RWPE2 (cell line): ENCODE data around the gene ZFP37.

ENCODE experiments used
- ATAC-seq: fragments of 200-7000 bp; cut with Tn5 transposase; 3 replicates; pipeline ENCODE4 v1.9.1; 2021; ENCODE audit warnings: low read depth
- DNase-seq: peaks from one replicate; pipeline ENCODE4 v3.0.0-alpha.2; 2020; ENCODE audit warnings: low spot score
- H3K27ac ChIP-seq: fragments of 450-650 bp; 2 replicates; pipeline ENCODE4 v1.5.1; 2017; ENCODE audit warnings: mild to moderate bottlenecking; ENCODE audit not compliant: poor library complexity, severe bottlenecking
- H3K27me3 ChIP-seq: fragments of 250-450 bp; sonication (Bioruptor Pico); 2 replicates; pipeline ENCODE4 v1.5.1; 2021; ENCODE audit warnings: mild to moderate bottlenecking, moderate library complexity; ENCODE audit not compliant: insufficient read depth, poor library complexity, severe bottlenecking
- H3K36me3 ChIP-seq: fragments of 250-450 bp; sonication (Bioruptor Pico); 2 replicates; pipeline ENCODE4 v1.5.1; 2020; ENCODE audit warnings: low read depth, mild to moderate bottlenecking, moderate library complexity
- H3K4me1 ChIP-seq: fragments of 250-450 bp; sonication (Bioruptor Pico); 2 replicates; pipeline ENCODE4 v1.5.1; 2021; ENCODE audit warnings: mild to moderate bottlenecking, moderate library complexity; ENCODE audit not compliant: insufficient read depth, poor library complexity, severe bottlenecking
- H3K4me3 ChIP-seq: fragments of 250-450 bp; sonication (Bioruptor Pico); 2 replicates; pipeline ENCODE4 v1.5.1; 2021; ENCODE audit warnings: mild to moderate bottlenecking, moderate library complexity; ENCODE audit not compliant: severe bottlenecking
- H3K9me3 ChIP-seq: fragments of 250-450 bp; sonication (Bioruptor Pico); 2 replicates; pipeline ENCODE4 v1.5.1; 2021; ENCODE audit warnings: mild to moderate bottlenecking, moderate library complexity; ENCODE audit not compliant: severe bottlenecking
- TF ChIP-seq, protein P1 (sequence below): fragments of 450-650 bp; IDR thresholded peaks from one replicate; pipeline ENCODE4 v1.5.1; 2017; ENCODE audit warnings: mild to moderate bottlenecking, moderate library complexity; ENCODE audit not compliant: poor library complexity, severe bottlenecking

Gene ZFP37

GRCh38 chr9:113018247-113018646 lies 38.3 kb downstream of the ZFP37 start:
- Histone ChIP-seq H3K4me3 (no peak overlapping the region), H3K27ac (no peak overlapping the region), H3K4me1 (no peaks in the 10 kb centered on the region), H3K9me3 (peaks cover 9% of the 10 kb centered on the region), H3K36me3 (no peaks in the 10 kb centered on the region), H3K27me3 (no peaks in the 10 kb centered on the region)
- no peak for ATAC-seq
- no peak for DNase-seq
- TF ChIP-seq, protein P1, sequence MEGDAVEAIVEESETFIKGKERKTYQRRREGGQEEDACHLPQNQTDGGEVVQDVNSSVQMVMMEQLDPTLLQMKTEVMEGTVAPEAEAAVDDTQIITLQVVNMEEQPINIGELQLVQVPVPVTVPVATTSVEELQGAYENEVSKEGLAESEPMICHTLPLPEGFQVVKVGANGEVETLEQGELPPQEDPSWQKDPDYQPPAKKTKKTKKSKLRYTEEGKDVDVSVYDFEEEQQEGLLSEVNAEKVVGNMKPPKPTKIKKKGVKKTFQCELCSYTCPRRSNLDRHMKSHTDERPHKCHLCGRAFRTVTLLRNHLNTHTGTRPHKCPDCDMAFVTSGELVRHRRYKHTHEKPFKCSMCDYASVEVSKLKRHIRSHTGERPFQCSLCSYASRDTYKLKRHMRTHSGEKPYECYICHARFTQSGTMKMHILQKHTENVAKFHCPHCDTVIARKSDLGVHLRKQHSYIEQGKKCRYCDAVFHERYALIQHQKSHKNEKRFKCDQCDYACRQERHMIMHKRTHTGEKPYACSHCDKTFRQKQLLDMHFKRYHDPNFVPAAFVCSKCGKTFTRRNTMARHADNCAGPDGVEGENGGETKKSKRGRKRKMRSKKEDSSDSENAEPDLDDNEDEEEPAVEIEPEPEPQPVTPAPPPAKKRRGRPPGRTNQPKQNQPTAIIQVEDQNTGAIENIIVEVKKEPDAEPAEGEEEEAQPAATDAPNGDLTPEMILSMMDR, result no peak

DNA sequence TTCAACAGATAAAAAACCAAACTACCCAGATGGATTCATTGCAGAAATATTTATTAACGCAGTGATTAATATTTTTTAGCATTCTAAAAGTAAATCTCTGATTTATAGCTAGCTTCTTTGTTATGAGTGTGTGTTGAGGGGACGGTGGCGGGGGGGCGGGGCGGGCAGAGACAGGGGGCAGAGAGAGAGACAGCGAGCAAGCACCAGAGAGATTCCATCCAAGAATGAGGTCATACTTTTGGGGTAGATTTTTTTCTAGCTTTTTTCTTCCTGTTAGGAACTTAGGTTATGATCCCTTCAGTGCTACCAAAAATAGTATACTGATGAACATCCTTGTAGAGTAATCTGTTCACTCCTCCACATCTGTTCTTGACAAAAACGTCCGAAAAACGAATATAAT lies 44.0 kb downstream of the ZFP37 start:
- peak overlapping the region; percentile 23 for H3K4me3 ChIP-seq
- ATAC-seq (no peak), DNase-seq (no peak)
- peaks cover 5% of the 10 kb centered on the region for H3K9me3 ChIP-seq
- no peaks in the 10 kb centered on the region for H3K4me1 ChIP-seq
- TF ChIP-seq, protein P1, result no peak
- H3K27me3 ChIP-seq, result no peaks in the 10 kb centered on the region
- no peak overlapping the region for H3K27ac ChIP-seq
- no peaks in the 10 kb centered on the region for H3K36me3 ChIP-seq

GRCh38 chr9:113011911-113012381 lies 44.6 kb downstream of the ZFP37 start, which contains the start of gene ZNF883:
Gene ZNF883, minus strand, starts transcription at chr9:113012192.
- TF ChIP-seq, protein P1, result no peak
- DNase-seq, result no peak

DNA sequence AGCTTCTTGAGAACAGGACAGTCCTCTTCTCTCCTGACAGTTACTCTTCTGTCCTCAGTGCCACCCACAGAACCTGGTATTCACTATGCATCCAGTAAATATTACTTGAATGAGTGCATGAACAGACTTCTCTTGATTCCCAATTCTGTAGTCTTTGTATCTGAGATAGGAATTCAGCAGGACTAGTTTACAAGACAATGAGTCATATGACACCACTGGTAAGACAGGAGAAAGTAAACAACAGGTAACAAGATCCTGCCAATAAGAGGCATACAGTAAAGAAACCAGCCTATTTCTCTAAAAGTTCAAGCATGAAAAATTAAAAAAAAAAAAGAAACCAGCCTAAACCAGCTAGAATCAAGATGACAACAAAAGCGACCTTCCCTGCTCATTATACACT lies 50.7 kb downstream of the ZFP37 start:
- H3K9me3 ChIP-seq, result peaks cover under 1% of the 10 kb centered on the region
- no peak; the same call in 2 of the 3 replicates for ATAC-seq

More at GRCh38 chr9:113011911-113012381, 44.6 kb downstream of the ZFP37 start, which contains the start of gene ZNF883:
- Histone ChIP-seq H3K9me3 (peaks cover 5% of the 10 kb centered on the region), H3K27ac (no peak within 1 kb of the TSS), H3K27me3 (no peaks in the 10 kb centered on the region), H3K4me3 (peak within 1 kb of the TSS; percentile 23), H3K4me1 (no peaks in the 10 kb centered on the region), H3K36me3 (no peaks in the 10 kb centered on the region)
- peak; percentile 61; the same call in 2 of the 3 replicates for ATAC-seq

More for the DNA sequence above, 50.7 kb downstream of the ZFP37 start:
- Histone ChIP-seq H3K36me3 (no peaks in the 10 kb centered on the region), H3K4me1 (no peaks in the 10 kb centered on the region), H3K4me3 (no peak overlapping the region), H3K27ac (no peak overlapping the region), H3K27me3 (no peaks in the 10 kb centered on the region)
- no peak for DNase-seq
- TF ChIP-seq, protein P1, result no peak
